Kidney (tissue), 14 donors: ENCODE data around the gene CLIP4. TPM values are rescaled to one million over a fixed set of nuclear protein-coding genes. Genes with fewer than 3 reads are reported as not detected.

Source experiments
- DNase-seq, 5 donors: peaks; one replicate each; pipeline ENCODE4 v3.0.0-alpha.2; 2013 to 2020
- FAIRE-seq: peaks from 2 replicates; lab custom pipeline; 2012; peaks lifted over from hg19 to GRCh38; lab: Jason Lieb, UNC
- H3K27ac ChIP-seq, 2 donors: one replicate each; pipeline ENCODE4 v1.7.0; 2013; ENCODE audit warnings: low read depth in 2 of 2, low read length in 2 of 2, inconsistent platforms in 1 of 2
- H3K27me3 ChIP-seq: one replicate; pipeline ENCODE4 v1.7.1; 2013; ENCODE audit warnings: low read length, inconsistent platforms; ENCODE audit not compliant: control insufficient read depth, insufficient read depth
- H3K36me3 ChIP-seq, 3 donors: one replicate each; pipeline versions ENCODE4 v1.7.0 to v1.7.1; 2013; ENCODE audit warnings: low read length in 3 of 3, control low read depth in 1 of 3, inconsistent platforms in 1 of 3; ENCODE audit not compliant: insufficient read depth in 3 of 3, control insufficient read depth in 2 of 3
- H3K4me1 ChIP-seq, 3 donors: one replicate each; pipeline versions ENCODE4 v1.7.0 to v1.7.1; 2013; ENCODE audit warnings: low read length in 3 of 3, inconsistent platforms in 1 of 3, low read depth in 1 of 3; ENCODE audit not compliant: control insufficient read depth in 2 of 3, insufficient read depth in 2 of 3
- H3K4me3 ChIP-seq, 3 donors: one replicate each; pipeline versions ENCODE4 v1.7.0 to v1.8.1; 2013; ENCODE audit warnings: low read length in 3 of 3, control low read depth in 1 of 3, inconsistent platforms in 1 of 3
- H3K9ac ChIP-seq, 3 donors: one replicate each; pipeline versions ENCODE4 v1.7.0 to v1.7.1; 2013; ENCODE audit warnings: low read length in 3 of 3, control low read depth in 1 of 3, inconsistent platforms in 1 of 3
- H3K9me3 ChIP-seq, 3 donors: one replicate each; pipeline versions ENCODE4 v1.7.0 to v1.7.1; 2013; ENCODE audit warnings: low read length in 3 of 3, control low read depth in 1 of 3, inconsistent platforms in 1 of 3; ENCODE audit not compliant: control insufficient read depth in 2 of 3, insufficient read depth in 1 of 3
- intact Hi-C: fragments of 100-400 bp; cut with DNase I; formaldehyde crosslinking; loops from one replicate; pipeline ENCODE4 v1.11.1; 2022
- polyA plus RNA-seq: library from polyadenylated mRNA; stranded (reverse); fragments of 350-450 nt; fragmentation: Illumina TruSeq; extraction: RNeasy Lipid Tissue Mini Kit (QIAGEN cat#74804); gene quantifications from one replicate; pipeline ENCODE4 v1.2.3, GENCODE V29; 2014; ENCODE audit warnings: low read depth, low replicate concordance; ENCODE audit not compliant: insufficient read depth
- total RNA-seq: library from RNA; stranded (reverse); fragmentation: NEBNext Ultra II Directional; extraction: Animal tissue kit (Norgen Biotek cat#: 25700); gene quantifications from one replicate; pipeline ENCODE4 v1.2.1, GENCODE V29; 2021
- TF ChIP-seq, protein P1 (sequence below): IDR thresholded peaks from 3 replicates; pipeline ENCODE4 v1.5.1; 2012; ENCODE audit warnings: mild to moderate bottlenecking, moderate library complexity, borderline replicate concordance; ENCODE audit not compliant: insufficient read depth; ENCODE audit errors: extremely low read depth
- donor health status: control.
- donor health status: control.
- donor health status: control.
- donor health status: control.
- donor health status: control.
- donor health status: DM: yes; HTN: yes; CAD: no.
- donor health status: Normal renal cell carcinoma (clear cell type).

Gene CLIP4
- total and polyA plus RNA-seq, 2 donors from 2014 or later, result 7.8 to 18.1 TPM

DNA sequence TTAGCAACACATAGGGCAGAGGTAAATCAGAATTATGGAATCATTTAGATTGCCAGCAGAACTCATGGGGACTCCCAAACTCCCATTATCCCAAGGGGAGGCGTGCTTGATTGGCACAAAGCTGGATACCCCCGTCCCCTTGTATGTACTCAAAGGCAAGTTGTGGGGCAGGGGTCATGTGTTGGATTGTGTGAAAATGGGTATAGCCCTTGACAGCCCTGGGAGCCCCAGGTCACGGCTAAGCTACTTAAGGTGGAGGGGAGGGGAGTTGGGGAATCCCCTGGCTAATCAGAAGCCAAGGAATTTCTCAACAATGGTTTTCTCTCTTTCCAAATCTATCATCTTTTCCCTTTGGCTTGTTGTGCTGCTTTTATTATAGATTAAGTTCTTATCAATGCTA, 32.7 kb downstream of the CLIP4 start:
- TF ChIP-seq, protein P1, sequence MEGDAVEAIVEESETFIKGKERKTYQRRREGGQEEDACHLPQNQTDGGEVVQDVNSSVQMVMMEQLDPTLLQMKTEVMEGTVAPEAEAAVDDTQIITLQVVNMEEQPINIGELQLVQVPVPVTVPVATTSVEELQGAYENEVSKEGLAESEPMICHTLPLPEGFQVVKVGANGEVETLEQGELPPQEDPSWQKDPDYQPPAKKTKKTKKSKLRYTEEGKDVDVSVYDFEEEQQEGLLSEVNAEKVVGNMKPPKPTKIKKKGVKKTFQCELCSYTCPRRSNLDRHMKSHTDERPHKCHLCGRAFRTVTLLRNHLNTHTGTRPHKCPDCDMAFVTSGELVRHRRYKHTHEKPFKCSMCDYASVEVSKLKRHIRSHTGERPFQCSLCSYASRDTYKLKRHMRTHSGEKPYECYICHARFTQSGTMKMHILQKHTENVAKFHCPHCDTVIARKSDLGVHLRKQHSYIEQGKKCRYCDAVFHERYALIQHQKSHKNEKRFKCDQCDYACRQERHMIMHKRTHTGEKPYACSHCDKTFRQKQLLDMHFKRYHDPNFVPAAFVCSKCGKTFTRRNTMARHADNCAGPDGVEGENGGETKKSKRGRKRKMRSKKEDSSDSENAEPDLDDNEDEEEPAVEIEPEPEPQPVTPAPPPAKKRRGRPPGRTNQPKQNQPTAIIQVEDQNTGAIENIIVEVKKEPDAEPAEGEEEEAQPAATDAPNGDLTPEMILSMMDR, result no peak
- DNase-seq (no peak), FAIRE-seq (no peak)
- no peak overlapping the region for H3K4me3 ChIP-seq
- no peak overlapping the region for H3K27ac ChIP-seq
- H3K9ac ChIP-seq, result no peak overlapping the region
- intact Hi-C loops, result no loop called here
- no peaks in the 10 kb centered on the region for H3K27me3 ChIP-seq
- H3K4me1 ChIP-seq, result no peaks in the 10 kb centered on the region
- H3K36me3 ChIP-seq, result peaks cover 0 to 10% (median 6%) of the 10 kb centered on the region in 3 donors
- no peaks in the 10 kb centered on the region for H3K9me3 ChIP-seq

DNA sequence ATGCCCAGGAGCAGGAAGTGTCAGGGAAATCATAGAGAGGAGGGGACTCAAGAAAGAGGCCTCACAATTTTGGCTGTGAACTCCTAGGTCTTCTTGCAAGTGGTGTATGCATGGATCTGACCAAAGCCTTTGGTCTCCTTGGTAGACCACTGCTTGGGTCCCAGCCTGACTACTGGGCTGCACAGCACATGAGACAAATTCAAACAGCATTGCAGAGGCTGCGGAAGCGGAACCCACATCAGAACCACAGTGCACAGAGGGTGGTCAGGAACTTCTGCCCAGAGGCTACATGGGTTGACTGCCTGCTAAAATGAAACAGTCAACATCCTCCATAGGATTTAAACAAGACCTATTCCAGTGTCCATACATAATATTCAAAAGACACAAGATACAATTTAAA, 39.4 kb downstream of the CLIP4 start:
- DNase-seq (no peak), FAIRE-seq (no peak)
- Histone ChIP-seq H3K27me3 (no peaks in the 10 kb centered on the region), H3K4me3 (no peak overlapping the region), H3K9ac (no peak overlapping the region), H3K4me1 (no peaks in the 10 kb centered on the region), H3K27ac (no peak overlapping the region), H3K36me3 (peaks cover 0 to 35% (median 12%) of the 10 kb centered on the region in 3 donors), H3K9me3 (no peaks in the 10 kb centered on the region)
- intact Hi-C loops, result no loop called here
- TF ChIP-seq, protein P1, result no peak

DNA sequence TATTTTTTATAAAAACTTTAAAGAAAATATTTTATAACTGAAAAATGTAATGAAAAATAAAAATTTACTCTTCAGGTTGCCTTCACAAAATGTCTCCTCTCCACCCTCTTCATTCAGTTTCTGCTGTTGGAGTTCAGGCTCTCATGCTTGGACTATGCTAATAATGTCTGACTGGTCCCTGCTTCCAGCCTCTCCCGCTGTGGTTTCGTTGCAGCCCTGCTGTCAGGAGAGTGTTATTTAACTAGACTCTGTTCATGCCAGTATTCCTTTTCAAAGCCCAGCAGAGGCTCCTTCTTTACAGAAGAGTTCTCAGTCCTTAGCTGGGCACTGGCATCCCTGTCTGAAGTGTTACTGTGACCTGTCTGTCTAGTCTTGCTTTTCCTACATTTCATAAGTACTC, 40.4 kb downstream of the CLIP4 start:
- intact Hi-C loops, result no loop called here
- no peak overlapping the region for H3K9ac ChIP-seq
- TF ChIP-seq, protein P1, result no peak
- FAIRE-seq (no peak), DNase-seq (no peak)
- H3K27me3 ChIP-seq, result no peaks in the 10 kb centered on the region
- no peak overlapping the region for H3K4me3 ChIP-seq
- peaks cover 0 to 40% (median 12%) of the 10 kb centered on the region in 3 donors for H3K36me3 ChIP-seq
- no peak overlapping the region for H3K27ac ChIP-seq
- H3K4me1 ChIP-seq, result no peaks in the 10 kb centered on the region
- no peaks in the 10 kb centered on the region for H3K9me3 ChIP-seq

DNA sequence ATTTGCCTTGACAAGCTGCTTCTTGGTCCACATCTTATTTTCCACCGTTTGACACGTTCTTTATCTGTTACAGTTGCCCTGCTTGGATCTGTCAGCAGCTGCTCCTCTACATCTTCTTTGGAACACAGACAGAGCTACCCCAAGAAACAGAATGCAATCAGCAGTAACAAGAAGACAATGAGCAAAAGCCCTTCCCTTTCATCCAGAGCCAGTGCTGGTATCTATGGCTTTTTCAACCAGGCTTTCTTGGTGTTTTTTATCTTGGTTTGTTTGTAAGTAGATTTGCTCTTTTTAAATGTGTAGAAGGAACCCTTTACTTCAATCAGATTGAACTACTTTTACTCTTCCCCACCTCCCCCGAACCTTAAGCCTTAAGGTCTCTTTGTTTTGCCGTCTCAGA, 41.9 kb downstream of the CLIP4 start:
- H3K27me3 ChIP-seq, result no peaks in the 10 kb centered on the region
- H3K9me3 ChIP-seq, result no peaks in the 10 kb centered on the region
- H3K9ac ChIP-seq, result no peak overlapping the region
- DNase-seq (no peak), FAIRE-seq (no peak)
- H3K4me1 ChIP-seq, result no peaks in the 10 kb centered on the region
- TF ChIP-seq, protein P1, result no peak
- H3K36me3 ChIP-seq, result peaks cover 0 to 44% (median 12%) of the 10 kb centered on the region in 3 donors
- no peak overlapping the region for H3K27ac ChIP-seq
- no peak overlapping the region for H3K4me3 ChIP-seq
- intact Hi-C loops, result no loop called here
